Gastrocnemius medialis (tissue), 4 donors: ENCODE results near the gene CCDC13.

ENCODE experiments used
- CTCF ChIP-seq, 5 experiments: fragments of 450-650 bp in 3 of 5; fragments of 200-600 bp in 2 of 5; sonication (generic) in 2 of 5; IDR thresholded peaks in 4 of 5; conservative IDR thresholded peaks in 1 of 5; 1 replicate in 4 of 5; 2 replicates in 1 of 5; pipeline ENCODE4 v1.5.1; 2016 to 2019; ENCODE audit warnings: antibody characterized with exemption in 5 of 5, mild to moderate bottlenecking in 3 of 5, moderate library complexity in 3 of 5
- POLR2A ChIP-seq, 2 donors: fragments of 450-650 bp; IDR thresholded peaks; one replicate each; pipeline ENCODE4 v1.6.1; 2017; ENCODE audit warnings: antibody characterized with exemption in 2 of 2, mild to moderate bottlenecking in 2 of 2, moderate library complexity in 2 of 2

DNA sequence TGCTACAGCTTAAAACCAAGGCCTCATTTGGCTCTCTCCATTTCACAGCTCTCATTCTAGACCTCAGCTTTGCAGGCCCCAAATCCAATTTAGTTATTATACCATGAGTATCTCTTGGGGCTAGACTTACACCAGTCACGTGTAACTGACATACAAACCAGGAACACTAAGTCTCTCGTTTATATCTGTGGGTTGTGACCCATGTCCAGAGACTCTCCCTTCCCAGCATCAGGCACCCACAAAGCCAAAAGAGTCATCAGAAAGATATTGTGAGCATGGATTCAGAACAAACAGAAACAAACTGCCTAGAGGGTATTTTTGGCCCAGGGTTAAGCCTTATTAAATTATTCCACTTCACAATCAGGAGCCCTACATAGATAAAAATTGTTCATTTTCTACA is 5.6 kb upstream of the CCDC13 start:
- TF ChIP-seq POLR2A (IDR thresholded peaks at IDR 0.05) (no peak), CTCF (IDR thresholded peaks at IDR 0.05 in 4 of 5, conservative IDR thresholded peaks at IDR 0.05 in 1 of 5) (no peak)
